ENCODE results near the gene HACD1.

HACD1 gene

DNA sequence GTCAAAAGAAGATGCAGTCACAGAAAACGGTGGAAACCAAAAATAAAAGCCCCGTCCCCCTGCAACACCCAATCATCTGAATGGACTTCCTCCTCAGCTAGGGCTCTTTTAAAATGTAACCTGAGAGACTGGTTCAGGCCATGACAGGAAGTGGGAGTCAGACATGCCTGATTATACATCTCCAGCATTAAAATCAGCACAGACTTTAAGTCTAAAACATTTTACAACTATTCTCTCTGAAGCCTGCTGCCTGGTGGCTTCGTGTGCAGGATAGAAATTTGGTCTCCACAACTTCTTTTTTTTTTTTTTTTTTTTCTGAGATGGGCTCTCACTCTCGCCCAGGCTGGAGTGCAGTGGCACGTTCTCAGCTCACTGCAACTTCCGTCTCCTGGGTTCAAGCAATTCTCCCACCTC lies 30.3 kb downstream of the HACD1 start:
- DNase-seq (ENCODE audit: low read depth in 2 of 3, low spot score in 1 of 3) = no peak

DNA sequence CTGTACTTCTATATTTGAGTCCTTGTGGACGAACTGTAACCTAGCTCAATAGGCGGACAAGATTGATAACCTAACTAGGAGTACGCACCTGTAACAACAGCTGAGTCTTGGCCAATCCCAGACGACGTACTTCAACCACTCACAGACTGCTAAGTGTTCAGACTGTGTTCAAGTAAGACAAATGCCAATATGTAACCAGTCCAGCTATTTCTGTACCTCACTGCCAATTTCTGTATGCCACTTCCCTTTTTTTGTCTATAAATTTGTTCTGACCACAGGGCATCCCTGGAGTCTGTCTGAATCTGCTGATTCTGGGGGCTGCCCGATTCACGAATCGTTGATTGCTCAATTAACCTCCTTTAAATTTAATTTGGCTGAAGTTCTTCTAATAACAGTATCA lies 32.2 kb downstream of the HACD1 start:
- no peak for DNase-seq (ENCODE audit: low read depth in 2 of 3, low spot score in 1 of 3)

DNA sequence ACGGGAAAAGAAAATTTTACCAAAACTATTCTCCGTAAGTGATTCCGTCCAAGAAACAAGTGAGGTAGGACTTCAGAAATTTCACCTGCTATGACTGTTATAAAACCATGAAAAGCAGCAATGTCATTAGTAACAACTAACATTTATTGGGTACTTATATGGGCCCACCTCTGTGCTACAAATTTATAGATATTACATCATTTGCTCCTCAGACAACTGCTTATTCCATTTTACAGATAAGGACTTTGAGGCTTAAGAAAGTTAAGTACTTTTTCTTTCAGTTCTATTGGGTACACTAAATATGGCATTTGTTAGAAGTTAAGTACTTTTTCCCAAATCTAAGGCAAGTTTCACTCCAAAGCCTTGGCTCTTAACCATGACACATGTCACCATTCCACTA lies 36.3 kb downstream of the HACD1 start:
- DNase-seq (ENCODE audit: low read depth in 2 of 3, low spot score in 1 of 3) = no peak

DNA sequence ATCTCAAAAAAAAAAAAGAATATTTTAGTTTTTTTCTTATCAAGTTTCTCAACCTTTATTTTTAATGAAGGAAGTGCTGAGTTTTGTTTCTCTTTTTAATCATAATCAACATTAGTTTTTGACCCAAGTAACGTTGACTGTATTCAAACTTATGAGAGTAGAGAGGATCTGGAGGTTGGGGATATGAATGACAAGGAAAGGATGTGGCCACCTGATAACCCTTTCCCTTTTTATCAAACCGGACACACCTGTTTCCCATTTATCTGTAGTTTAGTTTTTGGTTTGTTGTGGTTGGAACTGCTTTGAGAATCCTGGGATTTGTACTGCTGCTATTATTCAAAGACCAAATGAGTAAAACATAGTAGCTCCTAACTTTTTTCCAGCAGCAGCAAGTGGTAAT lies 38.6 kb downstream of the HACD1 start:
- DNase-seq (ENCODE audit: low read depth in 2 of 3, low spot score in 1 of 3) = no peak

DNA sequence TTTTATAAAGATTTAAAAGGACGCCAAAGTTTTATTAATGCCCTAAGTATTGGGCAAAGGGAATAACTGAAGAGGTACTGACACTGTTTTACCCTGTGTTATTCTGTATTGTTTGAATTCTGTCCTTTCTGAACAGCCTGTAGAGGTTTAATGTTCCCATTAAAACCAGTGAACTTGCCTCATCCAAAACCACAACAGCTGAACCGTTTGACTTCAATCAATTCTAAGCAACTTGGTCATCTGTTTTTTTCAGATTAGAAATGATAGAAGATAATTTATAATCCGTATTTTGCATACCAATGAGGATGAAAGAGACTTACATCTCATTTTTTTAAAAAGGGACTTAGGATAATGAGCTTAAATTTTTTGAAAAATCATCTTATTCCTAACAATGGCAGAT lies 40.4 kb downstream of the HACD1 start:
- no peak for DNase-seq (ENCODE audit: low read depth in 2 of 3, low spot score in 1 of 3)

DNA sequence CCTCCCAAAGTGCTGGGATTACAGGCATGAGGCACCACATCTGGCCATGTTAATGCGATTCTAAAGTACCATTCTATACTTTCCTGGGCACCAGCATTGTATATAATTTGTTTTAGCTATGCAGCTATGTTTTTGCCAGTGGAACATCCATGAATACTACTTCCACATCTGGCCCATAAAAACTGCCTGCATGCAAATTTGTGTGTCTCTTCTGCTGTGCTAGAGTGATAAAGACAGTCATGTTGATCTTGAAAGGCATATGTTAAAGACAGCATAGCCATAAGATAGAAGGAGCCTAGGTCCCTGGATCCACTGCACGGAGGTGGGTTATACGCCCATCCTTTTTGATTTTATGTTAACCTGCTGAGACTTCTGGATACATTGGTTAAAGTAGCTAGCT lies 52.3 kb downstream of the HACD1 start:
- no peak for DNase-seq (ENCODE audit: low read depth in 2 of 3, low spot score in 1 of 3)

DNA sequence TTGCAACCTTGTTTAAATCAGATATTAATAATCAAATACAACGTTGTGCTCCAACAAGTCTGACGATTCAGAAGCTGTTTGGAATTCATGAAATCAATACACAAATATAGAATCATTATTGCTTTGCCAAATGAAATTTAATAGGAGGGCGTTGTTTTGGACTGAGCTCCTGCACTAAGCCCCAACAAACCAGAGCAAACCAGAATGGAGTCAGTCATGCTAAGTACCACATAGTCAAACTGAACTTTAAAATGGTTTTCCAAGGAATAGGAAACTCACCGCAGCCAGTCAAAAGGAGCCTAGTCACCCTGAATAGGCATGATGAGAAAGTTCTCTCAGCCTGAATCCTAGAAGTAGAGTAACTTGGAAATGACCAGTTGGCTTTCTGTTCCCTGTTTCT lies 53.7 kb downstream of the HACD1 start:
- DNase-seq (ENCODE audit: low read depth in 2 of 3, low spot score in 1 of 3) = no peak

DNA sequence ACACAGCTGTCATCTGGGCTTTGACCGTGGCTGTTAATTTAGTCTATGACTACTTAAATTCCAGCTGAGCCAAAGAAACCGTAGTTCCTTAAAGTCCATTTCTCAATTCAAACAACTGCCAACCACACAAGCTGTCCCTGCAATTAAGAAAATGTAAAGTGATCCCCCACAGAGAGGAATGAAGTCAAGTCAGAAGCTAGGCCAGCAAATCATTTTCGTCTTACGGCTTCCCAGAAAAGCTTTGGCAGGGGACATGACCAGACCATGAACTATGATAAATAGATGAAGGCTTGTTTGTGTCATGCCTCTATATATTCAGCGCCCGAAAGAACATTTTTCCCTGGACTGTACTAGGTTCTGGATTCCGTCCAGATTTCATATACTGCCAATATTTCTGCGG lies 54.6 kb downstream of the HACD1 start:
- DNase-seq (ENCODE audit: low read depth in 2 of 3, low spot score in 1 of 3) = no peak

DNA sequence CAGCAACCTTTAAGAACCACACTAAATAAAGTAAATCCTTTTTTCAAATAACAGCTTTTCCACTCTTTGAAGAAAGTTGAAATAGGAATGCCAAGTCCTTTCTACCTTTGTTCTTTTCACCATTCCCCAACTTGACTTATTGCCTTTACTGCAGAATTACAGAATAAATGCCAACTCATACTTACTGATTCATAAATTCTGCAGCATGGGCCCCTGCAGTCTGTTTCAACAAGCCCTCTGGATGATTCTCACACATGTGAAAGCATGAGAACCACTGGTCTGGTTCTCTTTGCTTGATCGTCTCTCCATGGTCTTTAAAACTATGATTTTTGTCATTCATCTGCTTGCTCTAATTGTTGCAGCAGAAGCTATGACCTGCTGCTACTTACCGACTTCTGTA lies 56.1 kb downstream of the HACD1 start:
- DNase-seq (ENCODE audit: low read depth in 2 of 3, low spot score in 1 of 3) = no peak

DNA sequence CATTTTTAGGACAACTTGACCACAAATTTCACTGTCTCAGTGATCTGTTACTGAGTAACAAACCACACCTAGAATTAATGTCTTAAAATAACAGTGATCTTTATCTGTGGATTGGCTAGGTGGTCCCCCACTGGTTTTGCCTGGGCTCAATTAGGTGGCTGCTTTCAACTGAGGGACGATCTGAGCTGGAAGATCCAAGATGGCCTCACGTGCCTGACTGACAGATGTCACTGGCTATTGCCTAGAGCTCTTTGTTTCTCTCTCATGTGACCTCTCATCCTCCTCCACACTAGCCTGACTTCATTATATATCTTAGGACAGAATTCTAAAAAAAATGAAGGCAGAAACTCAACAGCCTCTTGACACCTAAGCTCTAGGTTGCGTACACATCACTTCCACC lies 59.7 kb downstream of the HACD1 start:
- no peak for DNase-seq (ENCODE audit: low read depth in 2 of 3, low spot score in 1 of 3)

DNA sequence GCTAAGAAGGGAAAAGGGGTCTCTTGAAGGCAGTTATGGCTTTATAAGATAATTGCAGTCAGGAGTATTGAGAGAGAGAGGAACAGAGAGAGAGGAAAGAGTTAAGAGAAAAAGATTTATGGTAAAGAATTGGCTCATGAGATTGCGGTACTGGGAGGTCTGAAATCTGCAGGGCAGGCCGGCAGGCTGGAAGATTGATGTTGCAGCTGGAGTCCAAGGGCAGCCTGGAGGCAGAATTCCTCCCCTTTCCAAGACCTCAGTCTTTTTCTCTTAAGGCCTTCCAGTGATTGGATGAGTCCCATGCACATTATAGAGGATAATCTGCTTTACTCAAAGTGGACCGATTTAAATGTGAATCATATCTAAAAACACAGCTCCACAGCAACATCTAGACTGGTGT lies 68.4 kb downstream of the HACD1 start:
- no peak for DNase-seq (ENCODE audit: low read depth in 2 of 3, low spot score in 1 of 3)

DNA sequence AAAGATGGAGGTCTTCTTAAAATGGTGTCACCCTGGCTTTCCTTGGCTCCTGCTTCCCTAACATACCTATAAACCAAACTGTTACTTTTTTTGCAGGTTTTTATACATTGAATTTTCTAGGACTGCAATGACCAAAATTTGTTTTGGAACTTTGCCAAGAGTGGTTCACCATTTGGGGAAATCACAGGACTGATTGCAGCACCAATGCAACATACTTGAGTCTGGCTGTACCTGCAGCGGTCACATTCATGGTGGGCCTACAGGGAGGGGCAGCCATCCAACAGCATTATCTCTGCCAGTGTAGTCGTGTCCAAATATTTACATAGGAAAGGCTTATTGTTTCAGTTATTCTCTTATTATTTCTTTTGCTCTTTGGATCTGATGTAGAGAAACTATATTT lies 69.0 kb downstream of the HACD1 start:
- no peak for DNase-seq (ENCODE audit: low read depth in 2 of 3, low spot score in 1 of 3)

DNA sequence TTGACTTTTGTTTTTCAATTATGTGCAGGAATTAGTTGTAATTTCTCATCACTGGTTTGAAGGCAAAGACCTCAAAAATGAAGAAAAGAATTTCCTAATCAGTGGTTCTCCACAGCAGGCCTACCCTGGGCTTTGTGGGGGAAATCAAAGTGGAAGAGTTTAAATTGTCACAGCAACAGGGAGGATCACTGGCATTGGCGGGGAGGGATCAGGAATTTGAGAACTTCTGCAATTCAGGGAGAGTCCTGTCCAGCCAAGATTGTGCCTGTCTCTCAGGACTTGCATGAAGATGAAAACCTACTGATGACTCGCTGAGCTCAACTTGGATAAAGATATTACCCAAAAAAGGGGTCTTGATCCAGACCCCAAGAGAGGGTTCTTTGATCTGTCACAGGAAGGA lies 70.1 kb downstream of the HACD1 start:
- no peak for DNase-seq (ENCODE audit: low read depth in 2 of 3, low spot score in 1 of 3)

DNA sequence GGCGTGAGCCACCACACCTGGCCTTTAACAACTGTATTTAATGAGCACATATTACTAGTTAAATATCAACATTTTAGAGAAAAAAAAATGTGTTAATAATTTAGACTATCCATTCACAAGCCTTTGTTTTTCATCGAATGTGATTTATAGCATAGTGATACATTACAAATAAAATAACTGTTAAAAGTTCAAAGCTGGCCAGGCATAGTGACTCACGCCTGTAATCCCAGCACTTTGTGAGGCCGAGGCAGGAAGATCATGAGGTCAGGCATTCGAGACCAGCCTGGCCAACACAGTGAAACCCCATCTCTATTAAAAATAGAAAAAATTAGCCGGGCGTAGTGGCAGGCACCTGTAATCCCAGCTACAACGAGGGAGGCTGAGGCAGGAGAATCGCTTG lies 72.7 kb downstream of the HACD1 start:
- no peak for DNase-seq (ENCODE audit: low read depth in 2 of 3, low spot score in 1 of 3)

Data from stimulated activated CD4-positive, alpha-beta T cell treated with anti-CD3 and anti-CD28 coated beads, Interleukin-12 subunit alpha, Interleukin-12 subunit beta, amount 100 ng/mL, for 48 hours (primary cell).